T-helper 2 cell (primary cell): ENCODE measurements around the gene IPO11.
"Not testable (repeated sequence)": the region's sequence is repeated elsewhere in the genome, so short reads cannot be mapped to it uniquely, and the experiment has no call there.

ENCODE experiments used
- DNase-seq, 5 experiments: peaks; one replicate each; pipeline versions ENCODE4 v3.0.0 to v3.0.0-alpha.2; 2012 to 2022

IPO11 gene

DNA sequence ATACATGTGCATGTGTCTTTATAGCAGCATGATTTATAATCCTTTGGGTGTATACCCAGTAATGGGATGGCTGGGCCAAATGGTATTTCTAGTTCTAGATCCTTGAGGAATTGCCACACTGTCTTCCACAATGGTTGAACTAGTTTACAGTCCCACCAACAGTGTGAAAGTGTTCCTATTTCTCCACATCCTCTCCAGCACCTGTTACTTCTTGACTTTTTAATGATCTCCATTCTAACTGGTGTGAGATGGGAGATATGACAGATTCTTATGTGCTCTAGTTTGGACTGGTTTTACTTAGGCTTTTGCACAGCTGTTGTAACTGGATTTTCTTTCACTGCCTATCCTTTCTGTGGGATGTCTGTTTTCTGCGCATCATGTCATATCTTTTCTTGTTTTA, 108.2 kb downstream of the IPO11 start:
- not testable (repeated sequence) for DNase-seq

DNA sequence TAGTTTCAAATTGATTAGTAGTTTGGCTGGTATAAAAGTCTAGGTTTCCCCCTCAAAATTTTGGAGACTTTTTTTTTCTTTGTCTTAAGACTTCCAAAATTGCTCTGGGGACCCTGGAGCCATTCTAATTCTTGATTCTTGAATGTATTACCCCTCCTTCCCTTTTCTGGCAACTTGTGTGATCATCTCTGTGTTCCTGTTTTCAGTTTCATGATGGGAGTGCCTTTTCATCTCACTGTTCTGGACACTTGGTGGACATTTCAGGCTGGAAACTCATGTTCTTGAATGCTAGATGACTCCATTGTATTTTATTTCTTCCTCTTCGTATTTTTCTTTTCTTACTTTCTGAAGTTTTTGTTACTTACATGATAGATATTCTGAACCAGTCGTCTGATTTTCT, 108.8 kb downstream of the IPO11 start:
- DNase-seq = no peak

DNA sequence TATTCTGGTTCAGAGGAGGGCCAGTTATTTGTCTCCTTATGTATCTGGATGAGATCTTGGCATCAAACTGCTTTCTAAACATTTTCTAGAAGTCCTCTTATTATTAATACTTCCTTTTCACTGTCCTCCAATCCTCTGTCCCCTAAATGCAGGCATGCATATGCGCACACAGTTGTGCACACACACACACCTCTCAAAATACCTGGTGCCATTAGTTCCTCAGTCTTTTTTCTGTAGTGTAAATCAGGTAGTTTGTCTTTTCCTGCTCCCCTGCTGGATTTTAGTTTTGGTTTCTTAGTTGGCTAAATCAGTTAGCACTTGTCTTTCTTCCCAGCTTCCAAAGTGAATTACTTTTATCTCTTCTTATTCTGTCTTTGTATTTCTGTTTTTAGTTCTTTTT, 110.2 kb downstream of the IPO11 start:
- DNase-seq = no peak

DNA sequence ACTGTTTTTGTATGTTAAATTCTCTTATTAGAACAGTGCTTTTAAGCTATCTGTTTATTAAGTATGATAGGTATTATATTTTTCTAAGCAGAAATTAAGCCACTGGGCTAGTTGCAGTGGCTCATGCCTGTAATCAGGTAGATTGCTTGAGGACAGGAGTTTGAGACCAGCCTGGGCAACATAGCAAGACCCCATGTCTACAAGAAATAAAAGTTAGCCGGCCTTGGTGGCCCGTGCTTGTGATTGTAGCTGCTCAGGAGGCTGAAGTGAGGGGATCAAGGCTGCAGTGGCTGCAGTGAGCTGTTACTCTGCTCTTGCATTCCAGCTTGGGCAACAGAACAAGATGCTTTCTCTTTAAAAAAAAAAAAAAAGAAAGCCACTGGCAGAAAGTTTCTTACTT, 121.0 kb downstream of the IPO11 start:
- no peak for DNase-seq

DNA sequence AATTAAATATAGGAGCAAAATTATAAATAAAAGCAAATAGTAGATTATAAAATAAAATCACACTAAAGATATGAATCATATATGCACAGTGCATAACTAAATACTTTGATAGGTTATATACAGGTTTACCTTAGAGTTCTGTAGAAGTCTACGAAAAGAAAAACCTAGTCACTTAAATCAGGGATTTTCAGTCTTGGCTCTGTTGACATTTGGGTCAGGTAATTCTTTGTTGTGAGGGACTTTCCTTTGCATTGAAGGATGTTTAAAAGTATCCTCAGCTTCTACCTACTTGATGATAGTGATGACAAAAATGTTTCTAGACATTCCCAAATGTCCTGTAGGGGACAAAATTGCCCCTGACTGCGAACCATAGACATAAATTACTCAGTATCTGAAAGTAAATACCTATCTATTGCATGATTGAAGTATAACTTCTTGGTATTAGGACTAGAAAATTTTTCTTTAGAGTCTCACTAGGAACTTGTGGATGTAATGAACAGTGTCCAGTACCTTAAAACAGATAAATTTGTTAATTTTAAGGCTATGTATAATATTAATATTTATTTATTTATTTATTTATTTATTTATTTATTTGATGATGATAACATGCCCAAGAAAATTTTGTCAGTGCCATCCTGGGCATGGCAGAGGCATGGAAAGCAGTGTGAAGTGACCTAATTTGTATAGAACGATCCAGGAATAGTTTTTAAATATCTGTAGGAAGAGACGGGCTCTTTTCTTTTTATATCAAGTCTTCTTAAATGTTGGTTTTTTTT, 122.1 kb downstream of the IPO11 start:
- no peak for DNase-seq

DNA sequence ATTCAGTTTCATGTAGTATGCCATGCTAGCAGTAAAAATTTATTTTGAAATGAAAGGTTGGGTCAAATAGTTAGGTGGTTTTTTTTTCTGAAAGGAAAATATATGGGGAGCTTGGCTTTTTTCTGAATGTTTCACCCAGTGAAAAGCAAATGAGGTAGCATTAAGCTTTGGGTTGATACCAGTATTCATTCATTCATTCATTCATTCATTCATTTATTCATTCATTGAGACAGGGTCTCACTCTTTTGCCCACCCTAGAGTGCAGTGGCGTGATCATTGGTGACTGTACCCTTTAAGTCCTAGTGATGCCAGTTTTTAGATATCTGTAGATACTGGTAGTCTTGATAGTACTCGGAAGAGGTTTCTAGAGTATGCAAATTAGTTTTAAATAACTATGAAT, 123.7 kb downstream of the IPO11 start:
- no peak for DNase-seq

DNA sequence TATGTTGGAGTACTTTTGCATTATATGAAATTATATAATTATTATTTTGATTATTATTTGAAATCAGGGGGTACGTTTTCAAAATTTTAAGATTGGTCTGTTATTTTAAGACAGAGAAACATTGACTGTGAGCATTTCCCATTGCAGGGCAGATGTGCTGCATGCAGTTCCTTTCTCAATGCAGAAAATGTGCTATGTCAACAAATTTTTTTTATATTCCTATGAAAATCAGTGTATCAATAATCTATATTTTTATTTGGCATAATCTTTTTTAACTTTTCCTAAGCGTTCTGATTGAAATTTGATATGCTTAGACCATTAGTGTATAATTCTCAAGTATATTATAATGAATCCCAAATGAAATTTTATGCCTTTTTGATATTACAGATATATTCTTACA, 124.2 kb downstream of the IPO11 start:
- no peak for DNase-seq

DNA sequence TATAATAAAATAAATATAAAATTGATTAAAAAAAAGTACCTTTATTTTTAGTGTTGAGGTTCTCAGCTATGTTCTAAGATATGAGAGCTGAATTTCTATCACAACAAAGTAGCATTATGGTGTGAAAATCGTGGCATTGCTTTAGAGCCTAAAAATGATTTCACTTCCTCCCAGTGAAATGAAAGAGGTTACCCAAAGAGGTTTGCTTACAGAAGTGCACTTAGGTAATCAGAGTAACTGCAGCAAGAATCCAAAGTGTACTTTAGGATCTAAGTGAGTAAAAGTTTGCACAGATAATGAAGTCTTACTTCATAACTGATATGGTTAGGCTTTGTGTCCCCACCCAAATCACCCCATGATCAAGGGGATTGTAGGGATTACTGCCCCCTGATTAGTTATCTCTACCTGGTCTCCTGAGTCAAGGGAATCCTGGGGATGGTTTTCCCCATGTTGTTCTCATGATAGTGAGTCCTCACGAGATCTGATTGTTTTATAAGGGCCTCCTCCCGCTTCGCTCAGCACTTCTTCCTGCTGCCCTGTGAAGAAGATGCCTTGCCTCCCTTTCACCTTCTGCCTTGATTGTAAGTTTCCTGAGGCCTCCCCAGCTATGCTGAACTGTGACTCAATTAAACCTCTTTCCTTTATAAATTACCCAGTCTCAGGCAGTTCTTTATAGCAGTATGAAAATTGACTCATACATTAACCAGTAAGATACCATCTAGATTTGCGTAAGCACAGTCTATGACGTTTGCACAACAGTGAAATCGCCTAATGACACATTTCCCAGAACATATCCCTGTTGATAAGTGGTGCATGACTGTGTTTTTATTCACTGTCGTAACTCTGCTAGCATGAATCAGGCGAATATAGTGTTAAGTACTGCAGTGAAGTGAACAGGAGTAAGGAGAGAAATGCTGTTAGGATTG, 125.7 kb downstream of the IPO11 start:
- peak in 1 of 5 experiments; percentile 66 for DNase-seq

DNA sequence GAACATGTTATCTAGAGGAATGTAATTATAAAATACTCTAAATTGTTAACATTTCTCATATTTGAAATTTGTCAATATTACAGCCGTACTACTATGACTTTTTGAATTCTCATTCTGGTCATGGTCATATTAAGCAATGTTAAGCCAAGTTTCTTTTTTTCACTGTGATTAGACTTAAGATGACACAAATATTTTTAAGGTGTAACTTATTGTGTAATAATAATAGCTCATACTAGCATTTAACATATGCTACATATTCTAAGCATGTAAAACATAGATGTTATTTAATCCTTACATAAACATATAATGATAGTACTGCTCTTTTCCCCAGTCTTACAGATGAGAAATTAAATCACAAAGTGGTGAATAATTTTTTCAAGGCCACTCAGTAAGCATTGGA, 130.2 kb downstream of the IPO11 start:
- no peak for DNase-seq

DNA sequence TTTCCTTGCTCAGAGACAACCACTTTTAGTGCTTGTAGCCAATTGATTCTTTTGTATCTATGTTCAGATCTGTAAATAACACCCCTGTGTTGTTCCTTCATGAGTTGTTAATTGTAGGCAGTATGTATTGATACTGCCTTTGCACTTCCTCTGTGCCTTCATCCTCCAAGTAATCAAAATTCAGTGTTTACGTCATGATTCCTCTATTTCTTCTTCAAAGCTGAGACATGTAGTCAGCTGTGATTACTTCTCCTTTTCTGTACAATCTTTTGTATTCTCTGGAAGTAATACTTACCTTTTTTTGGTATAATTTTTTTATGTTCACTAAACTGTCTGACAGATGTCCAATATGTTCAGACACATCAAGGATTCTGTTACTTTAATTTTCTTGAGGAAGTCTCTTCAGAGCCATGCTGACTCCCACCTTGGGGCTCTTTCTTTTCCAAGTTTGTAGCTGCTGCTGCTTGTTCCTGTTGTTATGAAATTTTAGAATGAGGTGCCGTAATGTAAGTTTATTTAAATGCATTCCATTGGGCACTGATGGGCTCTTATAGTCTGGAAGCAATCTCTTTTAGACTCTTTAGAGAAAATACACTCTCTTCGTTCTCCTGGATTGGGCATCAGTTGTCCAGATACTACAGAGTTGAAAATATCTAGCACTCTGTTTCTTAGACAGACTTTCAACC, 135.5 kb downstream of the IPO11 start:
- DNase-seq = no peak

DNA sequence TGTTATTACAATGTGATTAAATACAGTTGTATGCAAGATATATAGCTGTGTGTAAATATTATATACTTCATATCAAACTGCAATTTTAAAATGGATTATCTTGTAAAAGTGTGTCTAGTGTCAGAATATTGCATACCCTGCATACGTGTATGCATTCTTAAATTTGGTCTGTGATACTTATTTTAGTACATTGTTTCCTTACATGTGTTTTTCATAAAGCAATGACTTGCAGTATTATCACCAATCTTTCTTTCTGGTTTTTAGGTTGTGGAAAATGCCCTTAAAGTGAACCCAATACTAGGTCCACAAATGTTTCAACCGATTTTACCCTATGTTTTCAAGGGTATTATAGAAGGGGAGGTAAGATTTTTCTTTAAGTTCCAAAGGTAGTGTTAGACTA, 137.5 kb downstream of the IPO11 start:
- no peak for DNase-seq

DNA sequence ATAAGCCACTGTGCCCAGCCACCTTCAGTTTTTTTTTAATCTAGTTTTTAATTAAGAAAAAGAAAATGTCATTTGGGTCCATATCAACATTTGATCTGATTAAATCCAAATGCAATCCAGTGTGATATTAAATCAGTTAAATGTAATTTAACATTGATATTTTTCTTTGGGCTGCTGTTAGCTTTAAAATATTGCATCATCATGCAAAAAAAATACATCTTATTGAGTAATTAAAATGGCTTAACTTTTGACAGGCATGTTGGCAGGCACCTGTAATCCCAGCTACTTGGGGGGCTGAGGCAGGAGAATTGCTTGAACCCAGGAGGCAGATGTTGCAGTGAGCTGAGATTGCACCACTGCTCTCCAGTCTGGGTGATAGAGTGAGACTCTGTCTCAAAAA, 143.4 kb downstream of the IPO11 start:
- no peak for DNase-seq

DNA sequence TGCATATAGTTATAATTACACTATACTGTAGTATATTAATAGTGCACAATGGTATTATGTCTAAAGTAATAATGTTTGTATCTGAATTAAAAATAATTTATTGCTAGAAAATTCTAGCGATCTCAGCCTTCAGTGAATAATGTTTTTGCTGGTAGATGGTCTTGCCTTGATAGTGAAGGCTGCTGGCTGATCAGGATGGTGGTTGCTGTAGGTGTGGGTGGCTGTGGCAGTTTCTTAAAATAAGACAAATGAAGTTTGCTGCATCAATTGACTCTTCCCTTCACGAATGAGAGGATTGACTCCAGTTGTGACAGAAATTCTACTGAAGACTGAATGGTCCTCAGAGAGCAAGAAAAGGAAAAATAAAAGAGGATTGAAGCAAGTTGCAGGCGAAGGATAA, 146.4 kb downstream of the IPO11 start:
- no peak for DNase-seq

DNA sequence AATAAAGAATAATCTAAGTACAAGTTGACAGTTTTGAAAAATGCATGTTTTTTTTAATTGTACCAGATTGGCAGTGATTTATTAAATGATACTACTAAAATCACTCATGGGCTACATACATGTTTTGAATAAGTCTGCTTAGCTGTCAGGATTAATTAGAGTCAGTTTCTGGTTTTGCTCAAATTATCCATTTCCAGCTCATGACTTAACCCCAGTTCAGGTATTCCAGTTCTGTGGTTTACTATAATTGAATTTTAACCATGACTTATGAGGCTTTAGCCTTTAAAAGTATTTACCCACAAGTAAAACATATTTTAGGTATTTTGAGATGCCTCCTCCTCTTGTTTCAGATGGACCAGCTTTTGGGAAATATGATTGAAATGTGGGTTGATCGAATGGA, 148.2 kb downstream of the IPO11 start:
- DNase-seq = no peak

DNA sequence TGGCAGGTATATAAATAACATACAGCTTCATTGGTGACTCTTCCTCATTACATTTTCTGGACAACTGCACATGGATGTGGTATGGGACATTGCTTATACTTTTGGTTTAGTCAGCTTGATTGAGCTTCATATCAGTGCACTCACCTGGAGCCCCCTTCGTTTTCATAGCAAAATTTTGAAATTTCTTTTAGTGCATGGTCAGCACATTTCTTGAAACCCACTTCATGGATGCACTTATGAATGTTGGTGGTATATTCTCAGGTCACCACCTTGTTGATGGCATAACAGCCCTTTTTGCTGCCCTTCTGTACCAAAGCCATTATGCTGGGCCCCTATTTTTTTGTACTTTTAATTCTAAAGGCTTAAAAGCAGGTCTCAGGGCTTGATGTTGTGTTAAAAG, 149.3 kb downstream of the IPO11 start:
- DNase-seq = no peak

DNA sequence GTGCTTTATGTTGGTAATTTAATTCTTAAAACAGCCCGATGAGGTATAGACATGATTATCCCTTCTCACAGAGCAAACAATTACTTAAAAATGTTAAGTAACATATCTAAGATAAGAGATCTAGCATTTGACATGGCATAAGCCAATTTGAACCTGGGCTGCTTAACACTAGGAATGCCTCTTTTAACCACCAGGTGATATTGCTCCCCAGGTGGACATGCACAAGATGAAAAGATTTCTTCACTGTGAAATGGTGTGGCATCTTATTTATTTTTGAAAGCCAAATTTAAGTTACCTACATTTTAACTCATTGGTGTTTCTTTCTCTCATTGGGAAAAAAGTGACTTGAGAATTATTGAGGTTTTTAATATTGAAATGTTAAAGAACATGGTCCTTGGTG, 150.3 kb downstream of the IPO11 start:
- DNase-seq = no peak

DNA sequence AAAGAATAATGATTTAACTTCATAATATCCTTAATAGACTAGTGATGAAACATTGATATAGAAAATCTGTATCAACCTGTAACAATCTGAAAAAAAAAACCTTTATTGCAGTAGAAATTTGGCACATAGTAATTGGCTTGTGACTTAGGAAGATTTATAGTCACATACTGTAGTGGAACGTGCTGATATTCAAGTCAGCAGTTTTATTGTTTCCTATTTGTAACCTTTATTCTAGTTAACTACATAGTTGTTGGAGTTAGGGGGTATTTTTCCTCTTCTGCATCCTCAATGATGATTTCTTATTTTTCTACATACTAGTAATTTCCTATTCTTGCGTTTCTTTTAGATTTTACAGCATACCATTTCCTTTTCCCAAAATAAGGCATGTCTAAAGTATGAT, 151.5 kb downstream of the IPO11 start:
- DNase-seq = no peak

DNA sequence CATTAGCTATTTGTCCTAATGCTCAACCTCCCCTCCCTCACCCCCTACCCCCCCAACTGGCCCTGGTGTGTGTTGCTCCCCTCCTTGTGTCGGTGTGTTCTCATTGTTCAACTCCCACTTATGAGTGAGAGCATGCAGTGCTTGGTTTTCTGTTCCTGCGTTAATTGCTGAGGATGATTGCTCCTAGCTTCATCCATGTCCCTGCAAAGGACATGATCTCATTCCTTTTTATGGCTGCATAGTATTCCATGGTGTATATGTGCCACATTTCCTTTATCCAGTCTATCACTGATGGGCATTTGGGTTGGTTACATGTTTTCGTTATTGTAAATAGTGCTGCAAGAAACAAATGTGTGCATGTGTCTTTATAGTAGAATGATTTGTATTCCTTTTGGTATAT, 153.2 kb downstream of the IPO11 start:
- not testable (repeated sequence) for DNase-seq

DNA sequence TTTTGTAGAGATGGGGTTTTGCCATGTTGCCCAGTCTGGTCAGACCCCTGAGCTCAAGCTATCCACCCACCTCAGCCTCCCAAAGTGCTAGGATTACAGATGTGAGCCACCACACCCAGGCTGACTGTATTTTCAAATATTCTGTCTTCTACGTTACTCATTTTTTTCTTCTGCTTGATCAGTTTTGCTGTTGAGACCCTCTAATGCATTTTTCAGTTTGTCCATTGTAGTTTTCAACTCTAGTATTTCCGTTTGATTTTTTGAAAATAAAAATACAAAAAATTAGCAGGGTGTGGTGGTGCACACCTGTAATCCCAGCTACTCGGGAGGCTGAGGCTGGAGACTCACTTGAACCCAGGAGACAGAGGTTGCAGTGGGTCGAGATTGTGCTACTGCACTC, 155.6 kb downstream of the IPO11 start:
- DNase-seq = no peak

DNA sequence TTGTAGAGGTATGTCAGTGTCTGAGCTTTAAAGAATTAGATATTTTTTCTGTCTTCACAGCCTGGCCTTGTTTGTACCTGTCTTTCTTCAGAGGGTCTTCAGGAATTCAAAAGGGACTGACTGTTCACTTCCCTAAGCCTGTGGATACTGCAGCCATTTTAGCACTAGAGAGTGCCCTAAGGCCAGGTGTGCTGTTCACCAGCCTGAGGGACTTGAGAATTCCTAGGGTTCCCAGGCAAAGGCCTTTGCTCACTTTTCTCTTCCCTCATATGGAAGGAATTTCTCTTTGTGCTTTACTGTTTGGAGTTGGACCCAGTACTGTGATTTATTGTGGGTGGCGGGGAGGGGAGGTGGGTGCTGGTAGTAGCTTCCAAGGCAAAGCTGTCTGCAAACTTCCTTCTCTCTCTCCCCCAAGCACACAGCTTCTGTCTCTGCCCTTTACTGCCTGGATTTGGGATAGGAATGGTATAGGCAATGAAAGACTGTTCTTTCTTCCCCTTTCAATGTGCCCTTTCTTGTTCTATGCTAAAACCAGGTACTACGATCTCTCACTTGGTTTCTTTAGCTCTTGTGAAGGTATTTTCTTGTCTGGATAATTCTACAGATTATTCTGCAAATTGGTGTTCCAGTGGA, 156.4 kb downstream of the IPO11 start:
- no peak for DNase-seq

DNA sequence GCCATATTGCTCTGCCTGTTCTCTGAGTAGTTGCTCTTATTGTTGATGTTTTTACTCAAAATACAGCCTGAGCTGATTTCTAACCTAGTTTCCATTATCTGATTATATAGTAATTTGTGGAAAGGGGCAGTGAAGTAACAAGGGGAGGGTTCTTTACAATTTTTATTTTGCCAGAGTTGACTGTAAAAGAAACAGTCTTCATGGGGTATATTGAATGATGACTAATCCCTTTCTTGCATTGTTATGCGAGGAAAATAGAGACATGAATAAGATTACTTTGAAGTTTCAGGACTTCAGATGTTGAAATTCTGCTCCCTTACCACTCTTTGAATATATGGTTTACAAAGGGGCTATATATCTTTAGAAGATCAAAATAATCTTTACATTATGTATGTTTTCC, 156.9 kb downstream of the IPO11 start:
- DNase-seq = peak in 1 of 5 experiments; percentile 43

DNA sequence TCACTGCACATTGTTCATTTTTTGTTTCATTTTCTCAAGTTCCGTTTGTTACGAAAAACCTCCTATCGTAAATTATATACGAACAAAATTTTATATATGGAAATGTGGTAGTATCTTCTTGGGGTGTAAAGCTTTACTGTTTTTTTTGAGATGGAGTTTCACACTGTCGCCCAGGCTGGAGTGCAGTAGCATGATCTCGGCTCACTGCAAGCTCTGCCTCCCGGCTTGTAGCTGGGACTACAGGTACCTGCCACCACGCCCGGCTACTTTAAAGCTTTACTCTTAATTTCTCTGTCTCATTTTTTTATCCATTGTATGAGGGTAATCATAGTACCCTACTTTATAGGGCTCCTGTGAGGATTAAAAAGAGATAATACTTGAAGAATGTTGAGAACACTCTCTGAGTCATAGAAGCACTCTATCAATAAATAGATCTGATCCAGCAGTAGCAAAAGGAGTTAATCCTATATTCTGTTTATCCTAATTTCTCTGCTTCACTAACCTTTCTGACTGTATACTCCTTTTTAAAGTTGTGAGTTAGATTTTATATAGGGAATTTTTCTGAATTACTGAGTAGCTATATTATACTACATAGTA, 160.5 kb downstream of the IPO11 start:
- DNase-seq = no peak

DNA sequence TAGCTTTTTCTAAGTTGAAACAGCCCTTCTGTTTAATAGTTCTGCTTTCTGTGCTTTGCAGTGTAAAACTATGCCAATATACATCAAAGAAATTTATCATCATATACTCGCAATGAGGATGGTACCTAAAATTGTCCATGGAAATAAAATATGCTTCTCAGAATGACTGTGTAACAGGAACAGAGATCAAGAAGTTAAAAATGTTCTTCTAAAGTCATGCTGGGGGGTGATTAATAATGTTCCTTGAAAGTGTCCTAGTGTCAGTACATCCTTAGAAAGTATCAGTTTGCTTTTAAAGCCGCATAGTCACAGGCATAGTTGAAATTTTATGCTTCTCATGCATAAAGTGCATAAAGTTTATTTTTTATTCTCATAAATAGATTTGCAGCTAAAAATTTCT, 162.0 kb downstream of the IPO11 start:
- DNase-seq = peak in 1 of 5 experiments; percentile 19
